SK-N-SH (cell line): ENCODE results near the gene ANKRD31. TPM values are rescaled to one million over a fixed set of nuclear protein-coding genes. Genes with fewer than 3 reads are reported as not detected.

Experiments used
- CTCF ChIA-PET: fragments of 300-600, 350-600 bp; formaldehyde crosslinking; extraction: SDS; loops from one replicate; lab custom pipeline; 2021; lab: Yijun Ruan, JAX
- POLR2A ChIA-PET: fragments of 350-600 bp; sonication (Branson Sonifier 250); formaldehyde crosslinking; extraction: SDS; loops from one replicate; lab custom pipeline; 2020; ENCODE audit warnings: antibody characterized with exemption, inconsistent platforms; lab: Yijun Ruan, JAX
- DNase-seq: peaks from one replicate; pipeline ENCODE4 v3.0.0; 2012
- H2AFZ ChIP-seq: fragments of 200-600 bp; sonication (generic); 2 replicates; pipeline ENCODE4 v1.8.1; 2016; ENCODE audit warnings: antibody characterized with exemption, mild to moderate bottlenecking, low read depth
- H3F3A ChIP-seq: fragments of 200-600 bp; sonication (generic); replicated peaks from 2 replicates; pipeline ENCODE3; 2016; ENCODE audit warnings: antibody characterized with exemption, mild to moderate bottlenecking; ENCODE audit not compliant: insufficient read depth
- H3K27ac ChIP-seq, 2 experiments: fragments of 200-500 bp in 1 of 2; fragments of 200-600 bp in 1 of 2; sonication (Bioruptor generic) in 1 of 2; sonication (generic), shearing (Covaris generic) in 1 of 2; 2 replicates each; pipeline versions ENCODE4 v1.5.1 to v1.6.1; 2014 to 2016; ENCODE audit warnings: low read depth in 2 of 2, inconsistent platforms in 1 of 2, low read length in 1 of 2, mild to moderate bottlenecking in 1 of 2, mixed read lengths in 1 of 2
- H3K27me3 ChIP-seq: fragments of 200-600 bp; sonication (generic), shearing (Covaris generic); 2 replicates; pipeline ENCODE4 v1.6.1; 2016; ENCODE audit warnings: mixed run types; ENCODE audit not compliant: insufficient read depth
- H3K36me3 ChIP-seq, 2 experiments: fragments of 200-500 bp in 1 of 2; fragments of 200-600 bp in 1 of 2; sonication (Bioruptor generic) in 1 of 2; sonication (generic) in 1 of 2; replicated peaks in 1 of 2; 2 replicates each; pipeline versions ENCODE3 to v1.5.1; 2014 to 2016; ENCODE audit warnings: low read length in 1 of 2, mild to moderate bottlenecking in 1 of 2; ENCODE audit not compliant: insufficient read depth in 2 of 2, control insufficient read depth in 1 of 2
- H3K4me1 ChIP-seq, 2 experiments: fragments of 200-500 bp in 1 of 2; fragments of 200-600 bp in 1 of 2; sonication (Bioruptor generic) in 1 of 2; sonication (generic), shearing (Covaris generic) in 1 of 2; 2 replicates each; pipeline versions ENCODE4 v1.5.1 to v1.6.1; 2014 to 2016; ENCODE audit warnings: low read depth in 1 of 2, low read length in 1 of 2, mixed run types in 1 of 2; ENCODE audit not compliant: insufficient read depth in 2 of 2, control insufficient read depth in 1 of 2
- H3K4me2 ChIP-seq: fragments of 200-600 bp; sonication (generic), shearing (Covaris generic); 2 replicates; pipeline ENCODE4 v1.6.1; 2017; ENCODE audit warnings: mixed run types
- H3K4me3 ChIP-seq, 2 experiments: fragments of 200-500 bp in 1 of 2; fragments of 200-600 bp in 1 of 2; sonication (Bioruptor generic) in 1 of 2; sonication (generic), shearing (Covaris generic) in 1 of 2; 2 replicates each; pipeline versions ENCODE4 v1.5.1 to v1.8.1; 2014 to 2016; ENCODE audit warnings: low read depth in 2 of 2, inconsistent platforms in 1 of 2, low read length in 1 of 2, mild to moderate bottlenecking in 1 of 2, mixed read lengths in 1 of 2, moderate library complexity in 1 of 2
- H3K79me2 ChIP-seq: fragments of 200-600 bp; sonication (generic); 2 replicates; pipeline ENCODE4 v1.8.1; 2017; ENCODE audit warnings: mild to moderate bottlenecking; ENCODE audit not compliant: insufficient read depth
- H3K9ac ChIP-seq: fragments of 200-600 bp; sonication (generic); 2 replicates; pipeline ENCODE4 v1.6.1; 2017; ENCODE audit warnings: mixed run types
- H3K9me2 ChIP-seq: fragments of 200-600 bp; sonication (generic); 2 replicates; pipeline ENCODE4 v1.6.1; 2017; ENCODE audit warnings: mixed run types
- H3K9me3 ChIP-seq: fragments of 200-600 bp; sonication (generic); 2 replicates; pipeline ENCODE4 v1.6.1; 2017; ENCODE audit warnings: mixed run types, mild to moderate bottlenecking, moderate library complexity
- H4K20me1 ChIP-seq: fragments of 200-600 bp; sonication (generic); 2 replicates; pipeline ENCODE4 v1.6.1; 2017; ENCODE audit warnings: mild to moderate bottlenecking, mixed run types; ENCODE audit not compliant: insufficient read depth
- CTCF ChIP-seq: fragments of 200-600 bp; sonication (generic); IDR thresholded peaks from 2 replicates; pipeline ENCODE4 v1.6.1; 2017; ENCODE audit warnings: antibody characterized with exemption, mild to moderate bottlenecking, moderate library complexity
- ELF1 ChIP-seq: IDR thresholded peaks from 2 replicates; pipeline ENCODE4 v1.4.0; 2012
- EP300 ChIP-seq, 2 experiments: IDR thresholded peaks; 2 replicates each; pipeline versions ENCODE4 v1.4.0 to v1.6.1; 2012; ENCODE audit warnings: borderline replicate concordance in 1 of 2, low read depth in 1 of 2, low read length in 1 of 2
- EZH2phosphoT487 ChIP-seq: fragments of 200-600 bp; sonication (generic); IDR thresholded peaks from 2 replicates; pipeline ENCODE4 v1.6.1; 2017; ENCODE audit warnings: low read depth, mixed run types, mild to moderate bottlenecking, antibody characterized with exemption, moderate library complexity, borderline replicate concordance
- FOSL2 ChIP-seq: IDR thresholded peaks from 2 replicates; pipeline ENCODE4 v1.4.0; 2012; ENCODE audit warnings: low read depth, mild to moderate bottlenecking, moderate library complexity, borderline replicate concordance
- FOXJ3 ChIP-seq: sonication (generic); formaldehyde crosslinking; IDR thresholded peaks from 2 replicates; pipeline ENCODE4 v1.5.1; 2020; ENCODE audit warnings: mild to moderate bottlenecking, missing genetic modification reagents
- FOXM1 ChIP-seq: IDR thresholded peaks from 2 replicates; pipeline ENCODE4 v1.4.0; 2012; ENCODE audit warnings: low read depth, mild to moderate bottlenecking
- GABPA ChIP-seq: IDR thresholded peaks from 2 replicates; pipeline ENCODE4 v1.4.0; 2012; ENCODE audit warnings: low read depth, mild to moderate bottlenecking
- GATA2 ChIP-seq: sonication (generic); formaldehyde crosslinking; IDR thresholded peaks from 2 replicates; pipeline ENCODE4 v1.5.0; 2020; ENCODE audit warnings: mild to moderate bottlenecking, missing genetic modification reagents
- JUND ChIP-seq: IDR thresholded peaks from 2 replicates; pipeline ENCODE4 v1.4.0; 2012
- MEF2A ChIP-seq: IDR thresholded peaks from 2 replicates; pipeline ENCODE4 v1.4.0; 2012; ENCODE audit warnings: low read depth, borderline replicate concordance
- NFIC ChIP-seq: IDR thresholded peaks from 2 replicates; pipeline ENCODE4 v1.4.0; 2012; ENCODE audit warnings: borderline replicate concordance
- PBX3 ChIP-seq: IDR thresholded peaks from 2 replicates; pipeline ENCODE4; 2012
- RAD21 ChIP-seq: IDR thresholded peaks from 2 replicates; pipeline ENCODE4 v1.6.1; 2012; ENCODE audit warnings: mild to moderate bottlenecking, low read length
- RCOR1 ChIP-seq: fragments of 150-350 bp; IDR thresholded peaks from 2 replicates; pipeline ENCODE4 v1.6.1; 2017; ENCODE audit warnings: antibody characterized with exemption, low read length
- REST ChIP-seq: IDR thresholded peaks from 2 replicates; pipeline ENCODE4 v1.6.1; 2012; ENCODE audit warnings: mild to moderate bottlenecking, low read depth, low read length, moderate library complexity
- SIN3A ChIP-seq: IDR thresholded peaks from 2 replicates; pipeline ENCODE4 v1.6.1; 2012; ENCODE audit warnings: low read depth, mild to moderate bottlenecking, low read length, moderate library complexity, borderline replicate concordance
- TAF1 ChIP-seq: IDR thresholded peaks from 2 replicates; pipeline ENCODE4 v1.6.1; 2012; ENCODE audit warnings: low read depth, mild to moderate bottlenecking, low read length, moderate library complexity, borderline replicate concordance
- USF1 ChIP-seq: IDR thresholded peaks from 2 replicates; pipeline ENCODE4 v1.4.0; 2012; ENCODE audit warnings: low read depth, borderline replicate concordance
- YY1 ChIP-seq: IDR thresholded peaks from 2 replicates; pipeline ENCODE4 v1.4.0; 2012; ENCODE audit warnings: low read depth, mild to moderate bottlenecking
- ZBTB33 ChIP-seq: IDR thresholded peaks from 2 replicates; pipeline ENCODE4 v1.4.0; 2012; ENCODE audit warnings: low read depth, borderline replicate concordance
- WGBS: methylation state at CpG from one replicate; pipeline ENCODE4 v1.1.6; 2017; ENCODE audit warnings: low lambda C conversion rate; 5-methylcytosine and 5-hydroxymethylcytosine counted together
- polyA plus RNA-seq, 3 experiments: library from polyadenylated mRNA; depleted of rRNA; stranded (reverse); fragments of >200 nt; gene quantifications; 2 replicates each; pipeline ENCODE4 v1.2.3, GENCODE V29; 2012
- TF ChIP-seq, protein P1 (sequence below): IDR thresholded peaks from 2 replicates; pipeline ENCODE4 v1.4.0; 2012; ENCODE audit warnings: low read depth

The ANKRD31 gene
- polyA plus RNA-seq, 1 of the 3 experiments (the other 2 are of a cell fraction): 0.05 TPM

- TF ChIP-seq FOXJ3 (CRISPR knock-in tag) (no peak), GABPA (no peak), TAF1 (no peak), YY1 (no peak), EZH2phosphoT487 (no peak), RAD21 (no peak)
- TF ChIP-seq, protein P1, sequence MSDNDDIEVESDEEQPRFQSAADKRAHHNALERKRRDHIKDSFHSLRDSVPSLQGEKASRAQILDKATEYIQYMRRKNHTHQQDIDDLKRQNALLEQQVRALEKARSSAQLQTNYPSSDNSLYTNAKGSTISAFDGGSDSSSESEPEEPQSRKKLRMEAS: no peak
Observed at GRCh38 chr5:75062925-75063531, 173.7 kb downstream of the ANKRD31 start (continued).

GRCh38 chr5:75059912-75060545, 176.6 kb downstream of the ANKRD31 start:
- no peak overlapping the region for H3K4me2 ChIP-seq
- no peaks in the 10 kb centered on the region for H4K20me1 ChIP-seq
- H3F3A ChIP-seq: no peaks in the 10 kb centered on the region
- CTCF ChIA-PET: interaction anchor here (2.4 kb wide), 1 partner anchor 9 kb away, joined by 9 read pairs; no protein-coding TSS in a partner anchor
- no peak overlapping the region for H3K27ac ChIP-seq
- H3K79me2 ChIP-seq: no peaks in the 10 kb centered on the region
- no peaks in the 10 kb centered on the region; a peak in 1 of 4 replicates for H3K4me1 ChIP-seq
- no peaks in the 10 kb centered on the region for H3K27me3 ChIP-seq
- DNase-seq: no peak
- H3K9me3 ChIP-seq: no peaks in the 10 kb centered on the region
- H3K9ac ChIP-seq: no peak overlapping the region
- no peak overlapping the region for H2AFZ ChIP-seq
- H3K4me3 ChIP-seq: no peak overlapping the region
- POLR2A ChIA-PET: no interaction called here
- H3K36me3 ChIP-seq: no peaks in the 10 kb centered on the region
- H3K9me2 ChIP-seq: no peaks in the 10 kb centered on the region
- WGBS: 72% methylated on average over 4 of the region's 4 CpGs
- TF ChIP-seq NFIC (no peak), MEF2A (no peak), GATA2 (CRISPR knock-in tag) (no peak), PBX3 (no peak), REST (no peak), CTCF (no peak), RCOR1 (no peak), USF1 (no peak), ELF1 (no peak), FOXM1 (no peak), FOSL2 (no peak), RAD21 (no peak), JUND (no peak), SIN3A (no peak), ZBTB33 (no peak), EP300 (IDR thresholded peaks at IDR 0.05; ENCODE audit: borderline replicate concordance in 1 of 2, low read depth in 1 of 2, low read length in 1 of 2) (no peak)
